Uterus (tissue), 4 donors: ENCODE data around the gene SANBR. TPM values are rescaled to one million over a fixed set of nuclear protein-coding genes. Genes with fewer than 3 reads are reported as not detected.

Experiments
- DNase-seq, 2 donors: peaks; one replicate each; pipeline ENCODE4 v3.0.0-alpha.2; 2019 to 2020
- H3K27ac ChIP-seq, 2 donors: fragments of 200-600 bp; sonication (generic); 1 replicate in 1 of 2; 2 replicates in 1 of 2; pipeline ENCODE4 v1.5.1; 2016 to 2018
- H3K27me3 ChIP-seq, 2 donors: fragments of 200-600 bp; sonication (generic); one replicate each; pipeline ENCODE4 v1.5.1; 2018 to 2019; ENCODE audit warnings: control low read depth in 1 of 2
- H3K36me3 ChIP-seq, 2 donors: fragments of 200-600 bp; sonication (generic); one replicate each; pipeline ENCODE4 v1.5.1; 2019; ENCODE audit warnings: control low read depth in 1 of 2
- H3K4me1 ChIP-seq, 2 donors: fragments of 200-600 bp; sonication (generic); one replicate each; pipeline ENCODE4 v1.5.1; 2018 to 2019; ENCODE audit warnings: control low read depth in 1 of 2
- H3K4me3 ChIP-seq, 2 donors: fragments of 200-600 bp; sonication (generic); 1 replicate in 1 of 2; 2 replicates in 1 of 2; pipeline ENCODE4 v1.5.1; 2018 to 2019; ENCODE audit warnings: mild to moderate bottlenecking in 1 of 2
- H3K9me3 ChIP-seq, 2 donors: fragments of 200-600 bp; sonication (generic); one replicate each; pipeline ENCODE4 v1.5.1; 2019; ENCODE audit warnings: control low read depth in 1 of 2
- CTCF ChIP-seq, 4 experiments: fragments of 200-600 bp in 2 of 4; fragments of 450-650 bp in 2 of 4; sonication (generic) in 2 of 4; IDR thresholded peaks; one replicate each; pipeline ENCODE4 v1.5.1; 2016 to 2019; ENCODE audit warnings: antibody characterized with exemption in 4 of 4, mild to moderate bottlenecking in 2 of 4, moderate library complexity in 1 of 4
- POLR2A ChIP-seq, 2 donors: fragments of 450-650 bp; IDR thresholded peaks; one replicate each; pipeline ENCODE4 v1.6.1; 2016; ENCODE audit warnings: antibody characterized with exemption in 2 of 2, mild to moderate bottlenecking in 1 of 2, moderate library complexity in 1 of 2
- intact Hi-C: fragments of 100-400 bp; cut with DNase I; formaldehyde crosslinking; loops from one replicate; pipeline ENCODE4 v1.15.1; 2023; ENCODE audit warnings: low total_unique reads
- total RNA-seq, 4 donors: library from RNA; depleted of rRNA in 3 of 4; stranded (reverse); fragments of >200 nt in 3 of 4; gene quantifications; one replicate each; pipeline versions ENCODE4 v1.1.0 to v1.2.4, GENCODE V29; 2014 to 2023
- donor health status: DM: yes; HTN: yes; CAD: no.

SANBR gene
- 10 to 100 TPM in 2 of 4 donors, 1 to 10 TPM in 2; 5.6 to 28.1 (median 8.5) TPM for total RNA-seq

GRCh38 chr2:61065714-61066709 lies at the start of gene SANBR:
SANBR (plus strand) TSS chr2:61065871; CDS start chr2:61070351, 4,480 bp downstream.
- Histone ChIP-seq H3K9me3 (no peaks in the 10 kb centered on the region), H3K27ac (peak within 1 kb of the TSS; percentile 71 to 81), H3K36me3 (no peaks in the 10 kb centered on the region), H3K4me1 (no peaks in the 10 kb centered on the region), H3K4me3 (peak within 1 kb of the TSS; percentile 46 to 99), H3K27me3 (no peaks in the 10 kb centered on the region)
- TF ChIP-seq CTCF (IDR thresholded peaks at IDR 0.05) (peak in 1 of 4 experiments; percentile 5), POLR2A (IDR thresholded peaks at IDR 0.05) (peak; percentile 16 to 65)
- peak; percentile 63 to 77 for DNase-seq
- intact Hi-C loops = no loop called here

- DNase-seq = no peak
- H3K4me3 ChIP-seq = no peak overlapping the region
Observed at GRCh38 chr2:61015976-61016375, 49.7 kb upstream of the SANBR start.

GRCh38 chr2:61016392-61017002 lies 49.2 kb upstream of the SANBR start:
- Histone ChIP-seq H3K9me3 (no peaks in the 10 kb centered on the region), H3K27me3 (no peaks in the 10 kb centered on the region), H3K4me3 (peak overlapping the region; percentile 89 to 91), H3K27ac (peak overlapping the region; percentile 93), H3K36me3 (no peaks in the 10 kb centered on the region), H3K4me1 (peaks cover 0 to 14% of the 10 kb centered on the region in 2 donors)
- intact Hi-C loops = no loop called here
- TF ChIP-seq CTCF (IDR thresholded peaks at IDR 0.05) = no peak
- no peak for TF ChIP-seq POLR2A (IDR thresholded peaks at IDR 0.05)
- DNase-seq = no peak

More at GRCh38 chr2:61015976-61016375, 49.7 kb upstream of the SANBR start:
- H3K36me3 ChIP-seq = no peaks in the 10 kb centered on the region
- peak overlapping the region in 1 of 2 donors; percentile 93 for H3K27ac ChIP-seq
- H3K27me3 ChIP-seq = no peaks in the 10 kb centered on the region
- peaks cover 0 to 14% of the 10 kb centered on the region in 2 donors for H3K4me1 ChIP-seq
- TF ChIP-seq POLR2A (IDR thresholded peaks at IDR 0.05) (no peak), CTCF (IDR thresholded peaks at IDR 0.05) (no peak)
- intact Hi-C loops = no loop called here
- H3K9me3 ChIP-seq = no peaks in the 10 kb centered on the region

- no peaks in the 10 kb centered on the region for H3K36me3 ChIP-seq
- peaks cover 0 to 14% of the 10 kb centered on the region in 2 donors for H3K4me1 ChIP-seq
- TF ChIP-seq CTCF (IDR thresholded peaks at IDR 0.05) (no peak), POLR2A (IDR thresholded peaks at IDR 0.05) (peak in 1 of 2 donors; percentile 35)
- peak; percentile 60 for DNase-seq
- intact Hi-C loops = no loop called here
- no peaks in the 10 kb centered on the region for H3K9me3 ChIP-seq
- no peaks in the 10 kb centered on the region for H3K27me3 ChIP-seq
- H3K4me3 ChIP-seq = peak overlapping the region; percentile 89 to 91
- peak overlapping the region; percentile 93 for H3K27ac ChIP-seq
Observed at GRCh38 chr2:61017003-61017555, 48.6 kb upstream of the SANBR start.
